Fibroblast of upper back skin (primary cell): ENCODE measurements around the gene ROPN1L.

ENCODE experiments used
- DNase-seq: peaks from one replicate; pipeline ENCODE4 v3.0.0-alpha.2; 2013

Gene ROPN1L

GRCh38 chr5:10459080-10460055 is 17.7 kb downstream of the ROPN1L start:
- DNase-seq, result no peak

- DNase-seq, result no peak
Measured at GRCh38 chr5:10460252-10460906, 18.7 kb downstream of the ROPN1L start.

GRCh38 chr5:10461041-10461440 is 19.4 kb downstream of the ROPN1L start:
- DNase-seq, result no peak

- no peak for DNase-seq
Measured at GRCh38 chr5:10461904-10462555, 20.4 kb downstream of the ROPN1L start.

GRCh38 chr5:10463566-10463965 is 21.9 kb downstream of the ROPN1L start:
- no peak for DNase-seq

GRCh38 chr5:10464173-10464572 is 22.5 kb downstream of the ROPN1L start:
- DNase-seq, result no peak

GRCh38 chr5:10465726-10466125 is 24.0 kb downstream of the ROPN1L start:
- DNase-seq, result no peak

- no peak for DNase-seq
Measured at GRCh38 chr5:10466446-10467073, 24.9 kb downstream of the ROPN1L start.

- peak; percentile 56 for DNase-seq
Measured at GRCh38 chr5:10467281-10468198, 25.9 kb downstream of the ROPN1L start.

GRCh38 chr5:10468256-10468655 is 26.6 kb downstream of the ROPN1L start:
- no peak for DNase-seq

GRCh38 chr5:10469253-10470050 is 27.8 kb downstream of the ROPN1L start:
- peak; percentile 87 for DNase-seq

- DNase-seq, result no peak
Measured at GRCh38 chr5:10470669-10471068, 29.0 kb downstream of the ROPN1L start.

- peak; percentile 52 for DNase-seq
Measured at GRCh38 chr5:10471677-10472076, 30.0 kb downstream of the ROPN1L start.

- DNase-seq, result peak; percentile 74
Measured at GRCh38 chr5:10474521-10475075, 32.9 kb downstream of the ROPN1L start.

- DNase-seq, result no peak
Measured at GRCh38 chr5:10475931-10476676, 34.4 kb downstream of the ROPN1L start.

GRCh38 chr5:10476878-10477277 is 35.2 kb downstream of the ROPN1L start:
- no peak for DNase-seq

GRCh38 chr5:10477943-10478342 is 36.3 kb downstream of the ROPN1L start:
- no peak for DNase-seq

- DNase-seq, result peak; percentile 49
Measured at GRCh38 chr5:10478436-10478835, 36.8 kb downstream of the ROPN1L start.

- DNase-seq, result peak; percentile 89
Measured at GRCh38 chr5:10479154-10479721, 37.6 kb downstream of the ROPN1L start.
